GM21825 (cell line): ENCODE results near the gene MZF1.
"Not testable (repeated sequence)": the region's sequence is repeated elsewhere in the genome, so short reads cannot be mapped to it uniquely, and the experiment has no call there.

Source experiments
- ATAC-seq: cut with Tn5 transposase; IDR thresholded peaks from one replicate; pipeline ENCODE4 v1.9.1; 2021; ENCODE audit warnings: mild to moderate bottlenecking, moderate library complexity; ENCODE audit not compliant: unreplicated experiment

MZF1 gene

GRCh38 chr19:58543826-58544590 is 29.1 kb downstream of the MZF1 start, which contains the start of gene TRIM28:
TSS of gene TRIM28 (plus strand) at chr19:58544064. CDS start at chr19:58544758, 694 bp downstream.
- peak; percentile 81 for ATAC-seq

- ATAC-seq: not testable (repeated sequence)
Observed at GRCh38 chr19:58542641-58543372, 30.3 kb downstream of the MZF1 start.

DNA sequence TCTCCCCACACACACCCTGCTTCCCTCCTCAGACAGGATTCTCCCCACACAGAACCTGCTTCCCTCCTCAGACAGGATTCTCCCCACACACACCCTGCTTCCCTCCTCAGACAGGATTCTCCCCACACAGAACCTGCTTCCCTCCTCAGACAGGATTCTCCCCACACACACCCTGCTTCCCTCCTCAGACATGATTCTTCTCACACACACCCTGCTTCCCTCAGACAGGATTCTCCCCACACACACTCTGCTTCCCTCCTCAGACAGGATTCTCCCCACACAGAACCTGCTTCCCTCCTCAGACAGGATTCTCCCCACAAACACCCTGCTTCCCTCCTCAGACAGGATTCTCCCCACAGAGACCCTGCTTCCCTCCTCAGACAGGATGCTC is 34.0 kb downstream of the MZF1 start:
- not testable (repeated sequence) for ATAC-seq

DNA sequence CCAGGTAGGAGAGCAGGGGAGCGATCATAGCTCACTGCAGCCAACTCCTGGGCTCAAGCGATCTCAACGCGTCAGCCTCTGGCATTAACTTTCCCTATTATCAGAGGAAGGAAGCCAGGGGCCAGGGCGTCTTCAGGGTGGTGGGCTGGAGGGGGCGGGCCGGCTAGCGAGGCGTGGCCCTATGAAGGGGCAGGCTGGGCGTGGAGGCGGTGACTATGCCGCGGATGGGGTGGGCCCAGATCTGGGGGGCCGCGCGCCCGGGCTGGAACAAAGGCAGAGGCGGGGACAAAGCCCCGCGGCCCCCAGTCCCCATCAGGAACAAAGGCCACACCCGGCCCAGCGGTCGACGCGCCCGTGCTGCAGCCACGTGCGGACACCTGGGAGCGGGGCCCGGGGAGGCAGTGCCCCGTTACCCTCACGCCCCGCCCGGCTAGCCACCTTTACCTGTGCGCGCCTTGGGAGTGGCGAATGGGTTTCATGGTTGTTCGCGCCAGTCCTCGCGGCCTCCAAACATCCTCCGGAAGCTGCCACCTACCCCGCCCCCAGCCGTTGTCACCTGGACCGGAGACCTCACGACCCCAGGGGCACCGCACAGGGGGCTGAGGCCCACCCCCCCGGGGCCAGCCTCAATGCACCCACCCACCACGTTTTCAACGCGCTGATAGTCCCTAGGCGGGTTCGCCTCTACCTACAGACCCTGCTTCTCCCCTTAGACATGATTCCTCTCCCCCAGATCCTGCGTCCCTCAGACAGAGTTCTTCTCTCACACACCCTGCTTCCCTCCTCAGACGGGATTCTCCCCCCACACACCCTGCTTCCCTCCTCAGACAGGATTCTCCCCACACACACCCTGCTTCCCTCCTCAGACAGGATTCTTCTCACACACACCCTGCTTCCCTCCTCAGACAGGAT is 34.6 kb downstream of the MZF1 start:
- no peak for ATAC-seq

DNA sequence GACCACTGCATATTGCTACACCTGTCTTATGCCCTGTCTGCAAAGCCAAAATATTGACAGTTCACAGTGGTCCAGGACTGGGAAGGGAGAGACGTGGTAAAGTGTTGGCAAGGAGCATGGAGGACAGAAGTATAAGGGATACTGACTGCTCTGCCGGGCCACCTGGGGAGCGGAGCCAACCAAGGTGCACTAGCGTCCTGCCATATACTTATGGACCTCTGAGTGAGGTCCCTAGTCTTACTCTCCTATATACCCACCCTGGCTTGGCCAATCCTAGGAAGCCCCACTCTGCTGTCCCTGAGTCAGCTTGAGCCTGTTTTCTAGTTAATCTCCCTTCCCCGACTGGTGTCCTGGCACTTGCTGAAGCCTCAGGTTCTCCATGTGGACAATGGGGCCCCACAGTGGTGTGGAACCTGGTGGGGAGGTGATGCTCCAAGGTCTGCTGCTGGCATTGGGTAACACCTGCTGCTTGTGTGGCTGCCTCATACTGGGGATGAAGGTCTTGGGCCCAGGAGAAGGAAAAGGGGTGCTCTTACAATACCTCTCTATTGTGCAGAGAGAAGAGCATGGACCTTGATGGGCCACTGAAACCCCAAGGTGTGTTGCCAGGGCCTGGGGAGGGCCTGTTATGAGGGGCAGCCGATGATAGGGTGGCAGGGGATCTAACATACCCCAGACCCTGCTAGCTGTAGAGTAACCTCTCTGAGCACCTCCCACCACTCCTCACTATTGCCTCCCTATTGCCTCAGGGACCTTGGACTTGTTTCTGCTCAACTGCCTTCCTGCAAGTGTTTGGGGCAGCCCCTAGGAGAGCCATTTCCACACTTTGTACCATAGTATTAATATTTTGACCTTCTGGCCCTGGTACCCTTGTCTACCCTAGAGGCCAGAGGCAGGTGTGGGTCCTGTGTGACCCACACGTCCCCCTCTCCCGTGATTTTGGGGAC is 36.0 kb downstream of the MZF1 start:
- ATAC-seq: no peak

GRCh38 chr19:58535857-58536256 is 37.3 kb downstream of the MZF1 start:
- ATAC-seq: no peak

DNA sequence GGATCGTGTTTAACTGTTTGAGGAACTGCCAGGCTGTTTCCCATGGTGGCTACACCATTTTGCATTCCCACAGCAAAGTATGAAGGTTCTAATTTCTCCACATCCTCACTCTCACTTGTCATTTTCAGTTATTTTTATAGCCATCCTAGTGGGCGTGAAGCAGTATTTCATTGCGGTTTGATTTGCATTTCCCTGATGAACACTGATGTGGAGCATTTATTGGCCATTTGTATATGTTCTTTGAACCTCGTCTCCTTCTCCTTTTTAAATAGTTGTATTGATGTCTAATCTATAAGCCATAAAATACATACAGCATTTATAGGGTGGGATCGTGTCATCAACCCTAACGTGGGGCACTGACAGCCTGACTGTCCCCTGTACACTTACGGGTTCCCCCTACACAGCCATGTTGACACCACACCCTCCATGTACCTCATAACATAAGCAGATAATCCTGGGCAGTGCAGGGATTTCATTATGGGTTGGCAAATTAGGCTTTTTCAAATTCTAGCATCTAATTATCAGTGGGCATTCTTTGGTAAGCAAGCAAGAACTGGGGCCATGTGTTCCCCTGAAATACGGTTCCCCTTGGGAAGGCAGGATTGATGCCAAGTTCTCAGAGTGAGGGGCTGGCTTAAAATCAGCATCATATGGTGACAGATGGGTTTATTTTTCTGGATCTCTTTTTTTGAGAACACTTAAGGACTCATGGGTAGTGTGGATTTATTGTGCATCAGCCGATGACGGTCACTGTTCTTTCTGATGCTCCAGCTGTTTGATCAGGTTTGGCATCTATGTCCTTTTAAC is 41.9 kb downstream of the MZF1 start:
- ATAC-seq: no peak

DNA sequence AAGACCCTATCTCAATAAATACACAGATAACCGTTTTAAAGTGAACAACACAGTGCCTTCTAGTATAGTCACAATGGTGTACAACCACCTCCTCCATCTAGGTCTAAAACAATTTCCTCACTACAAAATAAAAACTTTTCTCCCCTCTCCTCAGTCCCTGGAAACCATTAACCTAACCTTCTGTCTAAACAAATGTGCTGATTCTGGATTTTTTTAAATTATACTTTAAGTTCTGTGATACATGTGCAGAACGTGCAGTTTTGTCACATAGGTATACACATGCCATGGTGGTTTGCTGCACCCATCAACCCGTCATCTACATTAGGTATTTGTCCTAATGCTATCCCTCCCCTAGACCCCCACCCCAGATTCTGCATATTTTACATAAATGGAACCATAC is 43.7 kb downstream of the MZF1 start:
- no peak for ATAC-seq

GRCh38 chr19:58522709-58523108 is 50.4 kb downstream of the MZF1 start:
- no peak for ATAC-seq

- ATAC-seq: no peak
Observed at GRCh38 chr19:58521651-58522050, 51.5 kb downstream of the MZF1 start.

DNA sequence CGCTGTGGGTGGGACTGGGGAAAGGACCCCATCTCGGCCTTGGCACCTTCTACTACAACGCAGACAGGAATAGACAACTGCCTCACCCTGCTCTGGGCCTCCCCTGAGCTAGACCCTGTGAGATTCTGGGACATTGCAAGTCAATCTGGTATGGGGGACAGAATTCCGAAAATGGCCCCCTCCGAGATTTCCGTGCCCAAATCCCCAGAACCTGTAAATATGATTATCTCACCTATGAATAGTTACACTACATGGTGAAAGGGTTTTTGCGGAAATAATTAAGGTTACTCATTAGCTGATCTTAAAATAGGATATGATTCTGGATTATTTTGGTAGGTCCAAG is 52.9 kb downstream of the MZF1 start:
- ATAC-seq: no peak

DNA sequence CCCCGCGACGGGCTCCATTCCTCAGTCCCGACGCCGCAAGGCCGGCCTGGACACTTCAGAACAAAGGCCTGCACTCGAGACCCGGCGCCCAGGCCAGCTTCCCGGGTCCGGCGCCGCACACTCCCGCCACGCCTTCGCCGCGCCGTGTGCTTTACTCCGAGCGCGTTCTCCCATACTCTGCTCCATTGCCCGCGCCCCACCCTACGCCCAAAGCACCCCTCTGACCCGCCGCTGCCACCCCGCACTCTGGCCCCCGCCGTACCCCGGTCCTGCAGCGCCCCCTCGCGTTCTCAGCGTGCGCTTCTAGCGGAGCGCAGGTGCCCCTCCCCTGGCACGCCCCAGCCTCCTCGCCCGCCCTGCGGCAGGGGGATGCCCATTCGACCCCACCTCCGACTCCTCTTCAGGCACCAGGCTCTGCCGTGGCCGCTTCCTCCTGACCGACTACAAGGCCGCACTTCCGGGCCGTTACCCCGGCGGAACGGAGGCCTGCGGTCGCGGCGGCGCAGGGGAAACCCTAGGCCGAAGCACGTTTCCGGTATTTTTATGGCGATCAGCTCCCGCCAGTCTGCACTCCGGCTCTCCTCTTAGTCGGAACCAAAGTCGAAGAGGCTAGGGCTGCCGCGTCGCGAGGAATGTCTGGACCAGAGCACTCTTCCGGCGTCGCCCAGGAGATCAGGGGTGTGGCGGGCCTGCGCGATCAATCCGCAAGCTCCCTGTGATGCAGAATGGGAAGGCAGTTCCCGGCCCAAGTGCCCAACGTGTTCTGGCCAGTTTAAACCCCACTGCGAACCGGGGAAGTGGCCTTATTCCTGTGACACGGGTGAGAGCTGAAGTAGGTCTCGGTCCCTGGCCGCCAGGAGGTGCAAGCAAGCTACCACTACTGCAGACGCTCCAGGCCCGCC is 53.5 kb downstream of the MZF1 start, which contains the start of gene ZBTB45:
TSS of gene ZBTB45 (minus strand) at position 456 of the 902 bp plus-strand sequence. CDS start 2,137 bp downstream, outside the sequence.
- ATAC-seq: peak; percentile 77

DNA sequence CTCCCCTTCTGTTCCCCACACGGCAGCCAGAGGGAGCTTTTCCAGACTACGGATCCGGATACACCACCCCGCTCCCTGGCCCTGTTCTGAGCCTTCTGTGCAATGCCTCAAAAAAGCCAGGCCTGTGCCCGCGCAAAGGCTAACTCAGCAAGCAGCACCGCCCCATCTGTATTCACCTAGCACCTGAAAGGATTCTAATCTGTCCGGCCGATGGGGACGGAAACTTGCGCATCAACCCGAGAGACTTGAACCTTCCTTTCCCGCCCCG is 54.1 kb downstream of the MZF1 start:
- peak; percentile 6 for ATAC-seq

GRCh38 chr19:58518256-58519086 is 54.7 kb downstream of the MZF1 start:
- ATAC-seq: no peak

DNA sequence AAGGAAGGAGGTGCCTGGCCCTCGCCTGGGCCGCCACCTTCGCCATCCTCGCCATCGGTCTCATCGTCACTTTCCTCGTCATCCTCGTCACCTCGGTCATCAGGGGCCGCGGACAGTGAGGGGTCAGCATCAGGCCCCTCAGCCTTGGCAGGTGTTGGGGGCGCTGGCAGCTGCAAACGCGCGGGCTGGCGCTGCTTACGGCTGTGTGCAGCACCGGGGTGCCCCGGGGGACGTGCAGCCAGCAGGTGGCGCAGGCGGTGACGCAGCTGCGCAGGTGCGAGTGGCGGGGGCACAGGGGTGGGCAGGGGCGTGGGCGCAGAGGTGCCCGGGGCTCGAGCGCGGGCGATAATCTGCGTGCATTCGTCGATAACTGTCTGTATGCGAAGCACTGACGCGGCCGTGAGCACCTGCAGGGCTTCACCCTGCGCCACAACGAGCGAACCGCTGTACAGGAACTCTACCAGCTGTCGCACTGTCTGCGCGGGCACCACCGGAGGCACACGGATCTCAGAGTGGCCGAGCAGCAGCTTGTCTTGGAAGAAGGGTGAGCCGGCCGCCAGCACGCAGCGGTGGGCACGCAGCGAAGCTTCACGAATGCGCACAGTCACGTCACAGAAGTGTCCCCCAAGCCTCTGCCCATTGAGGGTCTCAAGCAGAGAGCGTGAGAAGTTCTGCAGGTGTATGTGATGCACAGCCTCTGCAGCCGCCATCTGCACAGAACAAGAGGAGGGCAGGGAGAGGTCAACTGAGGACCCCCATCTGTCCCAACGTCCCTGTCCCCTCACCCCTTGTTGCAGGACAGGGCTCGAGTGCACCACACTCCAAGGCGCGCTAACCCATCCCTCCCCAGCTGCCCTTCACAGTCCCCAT is 55.9 kb downstream of the MZF1 start:
- ATAC-seq: no peak

DNA sequence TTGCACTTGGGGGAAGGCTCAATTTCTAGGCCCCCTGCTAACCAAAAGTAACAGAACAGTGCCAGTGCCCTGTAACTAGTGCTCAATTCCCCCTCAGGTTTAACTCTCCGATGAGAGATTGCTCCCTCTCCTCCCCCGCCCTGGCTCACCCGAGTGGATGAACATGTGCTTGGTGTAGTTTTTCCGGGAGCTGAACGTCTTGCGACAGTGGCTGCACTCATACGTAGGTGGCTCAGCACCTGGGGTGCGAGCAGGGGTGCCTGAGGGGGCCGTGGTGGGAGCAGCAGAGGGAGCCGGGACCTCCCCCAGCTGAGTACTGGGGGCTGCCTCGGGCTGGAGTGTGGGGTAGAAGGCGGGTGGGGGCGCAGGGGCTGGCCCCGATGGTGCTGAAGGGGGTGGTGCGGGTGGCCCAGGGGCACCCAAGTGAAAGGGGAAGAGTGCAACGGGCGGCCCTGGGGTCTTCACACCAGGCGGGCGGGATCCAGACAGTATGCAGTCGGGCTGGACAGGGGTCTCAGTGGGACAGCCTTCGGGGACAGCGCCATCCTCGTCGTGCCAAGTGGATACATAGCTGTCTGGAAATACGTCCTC is 56.8 kb downstream of the MZF1 start:
- no peak for ATAC-seq
